GM06990 (cell line): ENCODE measurements around the gene EPB41.
A peak's percentile ranks its signal among the peaks of the same experiment; 100 is the strongest.
"Not testable (repeated sequence)": the region's sequence is repeated elsewhere in the genome, so short reads cannot be mapped to it uniquely, and the experiment has no call there.

ENCODE experiments used
- DNase-seq: peaks from one replicate; pipeline ENCODE4 v3.0.0-alpha.2; 2011; ENCODE audit not compliant: insufficient read length; ENCODE audit errors: extremely low read depth
- H3K27me3 ChIP-seq: replicated peaks from 2 replicates; pipeline ENCODE4 v1.6.0; 2011; ENCODE audit warnings: low read length; ENCODE audit not compliant: control insufficient read depth, insufficient read depth
- H3K36me3 ChIP-seq: 2 replicates; pipeline ENCODE4 v1.5.1; 2011; ENCODE audit warnings: low read length; ENCODE audit not compliant: control insufficient read depth, insufficient read depth
- H3K4me3 ChIP-seq: replicated peaks from 2 replicates; pipeline ENCODE4 v1.5.1; 2011; ENCODE audit warnings: low read depth, mild to moderate bottlenecking, control low read depth, low read length
- TF ChIP-seq, protein P1 (sequence below): IDR thresholded peaks from 2 replicates; pipeline ENCODE4 v1.5.1; 2011; ENCODE audit warnings: low read length, control low read depth, mild to moderate bottlenecking, inconsistent platforms; ENCODE audit not compliant: insufficient read depth, poor library complexity, severe bottlenecking

EPB41 gene

DNA sequence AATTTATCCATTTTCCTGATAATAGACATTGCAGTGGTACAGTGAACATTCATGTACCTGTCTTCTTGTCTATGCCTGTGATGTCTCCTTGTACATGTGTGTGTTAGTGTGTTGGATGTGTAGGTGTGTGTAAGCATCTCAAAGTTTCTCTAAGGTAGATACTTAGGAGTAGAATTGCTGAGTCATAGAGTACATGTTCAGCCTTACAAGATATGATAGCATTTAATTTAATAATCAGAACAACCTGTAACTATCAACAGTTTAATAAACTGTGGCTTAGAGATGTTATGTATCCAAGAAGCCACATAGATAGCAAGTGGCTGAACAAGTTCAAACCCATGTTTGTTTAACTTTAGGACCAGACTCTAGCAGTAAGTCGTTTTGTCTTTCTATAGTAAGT, 35.6 kb downstream of the EPB41 start:
- Histone ChIP-seq H3K36me3 (no peaks in the 10 kb centered on the region), H3K27me3 (no peaks in the 10 kb centered on the region), H3K4me3 (no peak overlapping the region)
- TF ChIP-seq, protein P1, sequence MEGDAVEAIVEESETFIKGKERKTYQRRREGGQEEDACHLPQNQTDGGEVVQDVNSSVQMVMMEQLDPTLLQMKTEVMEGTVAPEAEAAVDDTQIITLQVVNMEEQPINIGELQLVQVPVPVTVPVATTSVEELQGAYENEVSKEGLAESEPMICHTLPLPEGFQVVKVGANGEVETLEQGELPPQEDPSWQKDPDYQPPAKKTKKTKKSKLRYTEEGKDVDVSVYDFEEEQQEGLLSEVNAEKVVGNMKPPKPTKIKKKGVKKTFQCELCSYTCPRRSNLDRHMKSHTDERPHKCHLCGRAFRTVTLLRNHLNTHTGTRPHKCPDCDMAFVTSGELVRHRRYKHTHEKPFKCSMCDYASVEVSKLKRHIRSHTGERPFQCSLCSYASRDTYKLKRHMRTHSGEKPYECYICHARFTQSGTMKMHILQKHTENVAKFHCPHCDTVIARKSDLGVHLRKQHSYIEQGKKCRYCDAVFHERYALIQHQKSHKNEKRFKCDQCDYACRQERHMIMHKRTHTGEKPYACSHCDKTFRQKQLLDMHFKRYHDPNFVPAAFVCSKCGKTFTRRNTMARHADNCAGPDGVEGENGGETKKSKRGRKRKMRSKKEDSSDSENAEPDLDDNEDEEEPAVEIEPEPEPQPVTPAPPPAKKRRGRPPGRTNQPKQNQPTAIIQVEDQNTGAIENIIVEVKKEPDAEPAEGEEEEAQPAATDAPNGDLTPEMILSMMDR: no peak
- DNase-seq: no peak

DNA sequence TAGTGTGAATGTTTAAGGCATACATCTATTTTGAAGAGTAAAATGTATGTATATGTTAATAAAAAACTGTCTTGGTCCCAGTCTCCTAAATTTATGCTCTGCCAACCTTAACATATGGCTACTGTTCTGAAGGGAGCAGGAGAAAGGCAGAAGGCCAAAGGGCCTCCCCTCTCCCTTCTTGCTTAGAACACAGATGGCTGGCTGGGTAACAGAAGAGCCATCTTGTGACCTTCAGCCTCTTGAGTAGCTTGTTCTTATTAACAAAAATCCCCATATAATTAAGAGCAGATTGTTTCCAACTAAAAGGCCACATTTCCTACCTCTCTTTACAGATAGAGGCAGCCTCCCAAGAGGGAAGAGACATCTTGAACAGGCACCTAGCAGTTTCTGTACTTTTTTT, 36.1 kb downstream of the EPB41 start:
- H3K36me3 ChIP-seq: no peaks in the 10 kb centered on the region
- DNase-seq: no peak
- TF ChIP-seq, protein P1: no peak
- H3K4me3 ChIP-seq: no peak overlapping the region
- no peaks in the 10 kb centered on the region for H3K27me3 ChIP-seq

DNA sequence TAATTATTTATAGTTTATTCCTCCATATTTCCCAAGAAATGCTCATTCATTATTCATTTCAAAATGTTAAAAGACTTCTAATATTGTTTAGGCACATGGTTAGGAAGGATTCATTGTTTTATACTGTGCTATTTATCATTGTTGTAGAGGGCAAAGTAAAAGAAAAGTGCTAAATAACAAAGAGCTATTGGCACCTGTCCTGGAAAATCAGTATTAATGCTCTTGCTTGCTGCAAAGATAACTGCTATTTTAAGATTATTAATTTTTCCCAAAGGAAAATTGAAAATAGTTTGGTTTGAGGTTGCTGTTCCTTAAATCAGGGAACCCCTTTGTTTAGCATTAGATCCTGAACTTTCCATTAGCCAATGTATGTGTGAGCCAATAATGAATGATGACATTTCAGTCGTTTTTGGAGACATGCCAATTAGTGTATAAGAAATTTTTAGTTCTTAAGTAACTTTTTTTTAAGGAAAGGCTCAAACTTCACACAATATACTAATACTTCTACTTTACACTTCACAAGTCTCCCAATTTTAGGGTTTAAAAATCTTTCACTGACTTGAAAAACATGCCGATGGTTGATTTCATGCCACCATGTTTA, 39.9 kb downstream of the EPB41 start:
- Histone ChIP-seq H3K4me3 (no peak overlapping the region), H3K27me3 (no peaks in the 10 kb centered on the region), H3K36me3 (no peaks in the 10 kb centered on the region)
- DNase-seq: no peak
- TF ChIP-seq, protein P1: no peak

DNA sequence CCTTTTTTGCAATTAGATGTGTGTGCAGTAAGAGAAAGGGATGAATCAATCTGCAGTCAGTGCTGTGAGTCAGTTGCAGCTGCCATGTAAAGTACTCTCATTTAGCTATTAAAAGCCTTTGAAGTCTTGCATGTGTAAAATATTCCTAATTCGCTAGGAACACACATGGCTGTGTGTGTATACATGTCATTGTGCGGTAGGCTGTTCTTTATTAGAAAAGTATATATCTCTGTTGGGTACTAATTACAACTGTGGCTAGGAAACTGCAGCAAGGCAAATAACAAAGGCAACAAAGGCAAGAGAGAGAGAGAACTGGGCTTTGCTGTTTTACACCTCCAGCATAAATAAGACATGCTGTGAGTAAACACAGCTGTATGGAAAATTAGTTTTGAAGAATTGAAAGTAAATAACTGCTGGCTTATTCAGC, 41.7 kb downstream of the EPB41 start:
- Histone ChIP-seq H3K36me3 (no peaks in the 10 kb centered on the region), H3K4me3 (no peak overlapping the region), H3K27me3 (no peaks in the 10 kb centered on the region)
- TF ChIP-seq, protein P1: no peak
- DNase-seq: no peak

DNA sequence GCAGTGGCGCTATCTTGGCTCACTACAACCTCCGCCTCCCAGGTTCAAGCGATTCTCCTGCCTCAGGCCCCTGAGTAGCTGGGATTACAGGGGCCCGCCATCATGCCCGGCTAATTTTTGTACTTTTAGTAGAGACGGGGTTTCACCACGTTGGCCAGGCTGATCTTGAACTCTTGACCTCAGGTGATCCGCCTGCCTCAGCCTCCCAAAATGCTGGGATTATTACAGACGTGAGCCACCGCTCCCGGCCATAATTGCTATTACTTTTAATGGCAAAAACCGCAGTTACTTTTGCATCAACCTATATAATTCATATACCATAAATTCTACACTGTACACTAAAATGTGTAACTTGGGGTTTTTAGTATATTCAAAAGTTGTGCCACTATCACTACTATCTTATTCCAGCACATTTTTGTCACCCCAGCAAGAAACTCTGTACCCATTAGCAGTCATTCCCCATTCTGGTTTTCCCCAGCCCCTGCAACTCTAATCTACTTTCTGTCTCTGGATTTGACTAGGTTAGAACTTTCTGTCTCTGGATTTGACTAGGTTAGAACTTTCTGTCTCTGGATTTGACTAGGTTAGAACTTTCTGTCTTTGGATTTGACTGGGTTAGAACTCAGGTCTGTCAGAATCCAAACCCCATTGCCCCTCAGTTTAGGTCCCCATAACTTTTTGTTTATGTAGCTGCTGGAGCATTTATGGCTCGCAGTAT, 47.9 kb downstream of the EPB41 start:
- not testable (repeated sequence) for H3K4me3 ChIP-seq, H3K36me3 ChIP-seq, H3K27me3 ChIP-seq
- peak; percentile 63 for DNase-seq

DNA sequence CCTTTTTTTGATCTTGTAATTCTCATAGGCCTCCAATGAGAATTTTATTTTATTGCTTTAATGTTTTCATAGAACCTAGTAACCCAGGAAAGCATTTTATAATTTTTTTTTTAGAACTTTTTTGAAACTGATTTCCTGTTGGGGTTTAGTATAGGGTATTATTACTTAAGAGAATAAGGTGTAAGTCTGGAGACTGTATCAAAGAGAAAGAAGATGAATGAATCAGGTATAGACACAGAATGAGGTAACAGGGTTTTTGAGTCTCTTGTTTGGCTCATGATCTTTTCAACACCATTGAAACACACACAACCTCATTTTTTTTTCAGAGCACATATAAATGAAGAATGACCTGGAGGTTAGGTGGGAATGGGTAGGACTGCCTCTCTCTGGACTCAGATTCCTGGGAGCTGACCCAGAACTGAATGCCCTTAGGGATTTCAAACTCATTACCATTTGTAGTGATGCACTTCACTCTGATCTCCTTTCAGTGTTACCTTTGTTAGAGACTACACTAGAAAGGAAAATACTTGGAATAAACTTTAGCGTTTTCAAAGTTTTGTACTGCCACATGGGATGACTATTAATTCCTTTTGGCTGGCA, 51.0 kb downstream of the EPB41 start:
- H3K4me3 ChIP-seq: no peak overlapping the region
- TF ChIP-seq, protein P1: no peak
- DNase-seq: no peak

More for the DNA sequence above, 51.0 kb downstream of the EPB41 start:
- H3K27me3 ChIP-seq: no peaks in the 10 kb centered on the region
- H3K36me3 ChIP-seq: no peaks in the 10 kb centered on the region
